PFSK-1 (cell line): Measurements from ENCODE around the gene MST1.

Experiments used
- POLR2AphosphoS5 ChIP-seq: IDR thresholded peaks from 2 replicates; pipeline ENCODE4 v1.6.1; 2012; ENCODE audit warnings: low read depth, mild to moderate bottlenecking, control low read depth, low read length, moderate library complexity
- SIN3A ChIP-seq: IDR thresholded peaks from 2 replicates; pipeline ENCODE4 v1.6.1; 2012; ENCODE audit warnings: mild to moderate bottlenecking, low read length, moderate library complexity, borderline replicate concordance; ENCODE audit not compliant: insufficient read depth
- TAF1 ChIP-seq: IDR thresholded peaks from 2 replicates; pipeline ENCODE4 v1.6.1; 2012; ENCODE audit warnings: low read length, control low read depth, borderline replicate concordance; ENCODE audit not compliant: insufficient read depth
- TF ChIP-seq, protein P1 (sequence below), 2 experiments: IDR thresholded peaks; 2 replicates each; pipeline versions ENCODE4 v1.6.1 to v1.8.0; 2011 to 2012; ENCODE audit warnings: low read depth in 2 of 2, low read length in 2 of 2, control low read depth in 1 of 2, inconsistent platforms in 1 of 2, mild to moderate bottlenecking in 1 of 2, moderate library complexity in 1 of 2; ENCODE audit not compliant: insufficient read depth in 1 of 2

DNA sequence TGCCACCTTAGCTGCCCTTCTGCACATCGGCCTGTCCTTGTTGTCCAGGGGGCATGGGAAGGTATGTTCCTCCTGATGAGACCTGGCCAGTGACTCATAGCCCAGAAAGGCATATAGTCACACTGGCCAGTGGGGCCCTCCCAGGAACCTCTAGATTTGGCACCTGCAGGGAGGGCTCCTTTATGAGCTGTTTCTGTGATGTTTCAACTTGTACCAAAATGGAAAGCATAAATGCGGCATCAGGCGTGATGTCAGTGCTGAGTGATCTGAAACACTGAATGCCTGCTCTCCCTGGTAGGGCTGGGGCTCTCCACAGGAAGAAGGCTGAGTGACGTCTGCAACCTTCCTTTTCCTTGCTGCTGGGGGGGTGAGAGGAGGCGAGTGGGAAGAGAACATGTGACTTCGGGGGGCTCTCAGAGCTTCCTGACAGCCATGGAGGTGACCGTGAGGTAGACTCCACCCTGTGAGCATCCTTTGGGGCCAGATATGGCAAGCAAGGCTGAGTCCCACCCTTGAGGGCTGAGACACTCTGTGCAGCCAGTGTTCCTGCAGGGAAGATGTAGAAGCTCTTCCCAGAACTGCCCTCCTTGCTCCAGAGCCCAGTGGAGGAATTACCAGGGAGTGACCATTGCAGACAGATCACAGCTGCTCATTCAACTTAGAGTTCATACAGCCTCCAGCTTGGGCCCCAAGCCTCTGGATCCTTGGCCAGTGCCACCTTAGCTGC is 52.2 kb downstream of the MST1 start:
- TF ChIP-seq TAF1, result no peak
- TF ChIP-seq POLR2AphosphoS5, result no peak
- TF ChIP-seq, protein P1, sequence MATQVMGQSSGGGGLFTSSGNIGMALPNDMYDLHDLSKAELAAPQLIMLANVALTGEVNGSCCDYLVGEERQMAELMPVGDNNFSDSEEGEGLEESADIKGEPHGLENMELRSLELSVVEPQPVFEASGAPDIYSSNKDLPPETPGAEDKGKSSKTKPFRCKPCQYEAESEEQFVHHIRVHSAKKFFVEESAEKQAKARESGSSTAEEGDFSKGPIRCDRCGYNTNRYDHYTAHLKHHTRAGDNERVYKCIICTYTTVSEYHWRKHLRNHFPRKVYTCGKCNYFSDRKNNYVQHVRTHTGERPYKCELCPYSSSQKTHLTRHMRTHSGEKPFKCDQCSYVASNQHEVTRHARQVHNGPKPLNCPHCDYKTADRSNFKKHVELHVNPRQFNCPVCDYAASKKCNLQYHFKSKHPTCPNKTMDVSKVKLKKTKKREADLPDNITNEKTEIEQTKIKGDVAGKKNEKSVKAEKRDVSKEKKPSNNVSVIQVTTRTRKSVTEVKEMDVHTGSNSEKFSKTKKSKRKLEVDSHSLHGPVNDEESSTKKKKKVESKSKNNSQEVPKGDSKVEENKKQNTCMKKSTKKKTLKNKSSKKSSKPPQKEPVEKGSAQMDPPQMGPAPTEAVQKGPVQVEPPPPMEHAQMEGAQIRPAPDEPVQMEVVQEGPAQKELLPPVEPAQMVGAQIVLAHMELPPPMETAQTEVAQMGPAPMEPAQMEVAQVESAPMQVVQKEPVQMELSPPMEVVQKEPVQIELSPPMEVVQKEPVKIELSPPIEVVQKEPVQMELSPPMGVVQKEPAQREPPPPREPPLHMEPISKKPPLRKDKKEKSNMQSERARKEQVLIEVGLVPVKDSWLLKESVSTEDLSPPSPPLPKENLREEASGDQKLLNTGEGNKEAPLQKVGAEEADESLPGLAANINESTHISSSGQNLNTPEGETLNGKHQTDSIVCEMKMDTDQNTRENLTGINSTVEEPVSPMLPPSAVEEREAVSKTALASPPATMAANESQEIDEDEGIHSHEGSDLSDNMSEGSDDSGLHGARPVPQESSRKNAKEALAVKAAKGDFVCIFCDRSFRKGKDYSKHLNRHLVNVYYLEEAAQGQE (IDR thresholded peaks at IDR 0.05; ENCODE audit: insufficient read depth in 1 of 2, low read depth in 2 of 2, low read length in 2 of 2), result no peak
- TF ChIP-seq SIN3A, result no peak
